HL-60 (cell line): ENCODE measurements around the gene OR2W1.

Source experiments
- GABPA ChIP-seq: IDR thresholded peaks from 2 replicates; pipeline ENCODE4 v1.6.1; 2012; ENCODE audit warnings: low read depth
- POLR2AphosphoS5 ChIP-seq: IDR thresholded peaks from 2 replicates; pipeline ENCODE4 v1.6.1; 2012; ENCODE audit warnings: low read depth
- SPI1 ChIP-seq: IDR thresholded peaks from 2 replicates; pipeline ENCODE4 v1.6.1; 2012; ENCODE audit warnings: low read depth, mild to moderate bottlenecking, borderline replicate concordance
- TF ChIP-seq, protein P1 (sequence below): IDR thresholded peaks from one replicate; pipeline ENCODE4 v1.5.1; 2011; ENCODE audit warnings: low read length, control low read depth, inconsistent platforms; ENCODE audit not compliant: insufficient read depth
- TF ChIP-seq, protein P2 (sequence below): IDR thresholded peaks from 2 replicates; pipeline ENCODE4 v1.6.1; 2012; ENCODE audit warnings: low read depth; ENCODE audit not compliant: insufficient replicate concordance

DNA sequence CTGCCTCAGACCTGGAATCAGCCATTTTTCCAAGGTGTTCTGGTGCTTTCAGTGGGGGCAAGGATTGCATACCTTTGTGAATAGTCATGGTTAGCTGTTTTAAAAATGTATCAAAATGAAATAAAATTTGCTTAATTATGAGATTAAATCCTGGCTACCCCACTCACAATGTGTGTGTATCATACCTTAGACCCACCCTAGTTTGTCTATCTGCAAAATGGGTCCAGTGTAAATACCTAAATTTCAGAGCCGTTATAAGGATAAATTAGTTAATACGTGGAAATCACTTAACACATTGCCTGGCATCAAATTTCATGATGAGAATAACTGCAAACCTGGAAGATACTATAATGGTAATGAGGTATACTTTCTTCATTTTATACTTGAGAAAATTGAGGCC is 36.9 kb downstream of the OR2W1 start:
- TF ChIP-seq, protein P1, sequence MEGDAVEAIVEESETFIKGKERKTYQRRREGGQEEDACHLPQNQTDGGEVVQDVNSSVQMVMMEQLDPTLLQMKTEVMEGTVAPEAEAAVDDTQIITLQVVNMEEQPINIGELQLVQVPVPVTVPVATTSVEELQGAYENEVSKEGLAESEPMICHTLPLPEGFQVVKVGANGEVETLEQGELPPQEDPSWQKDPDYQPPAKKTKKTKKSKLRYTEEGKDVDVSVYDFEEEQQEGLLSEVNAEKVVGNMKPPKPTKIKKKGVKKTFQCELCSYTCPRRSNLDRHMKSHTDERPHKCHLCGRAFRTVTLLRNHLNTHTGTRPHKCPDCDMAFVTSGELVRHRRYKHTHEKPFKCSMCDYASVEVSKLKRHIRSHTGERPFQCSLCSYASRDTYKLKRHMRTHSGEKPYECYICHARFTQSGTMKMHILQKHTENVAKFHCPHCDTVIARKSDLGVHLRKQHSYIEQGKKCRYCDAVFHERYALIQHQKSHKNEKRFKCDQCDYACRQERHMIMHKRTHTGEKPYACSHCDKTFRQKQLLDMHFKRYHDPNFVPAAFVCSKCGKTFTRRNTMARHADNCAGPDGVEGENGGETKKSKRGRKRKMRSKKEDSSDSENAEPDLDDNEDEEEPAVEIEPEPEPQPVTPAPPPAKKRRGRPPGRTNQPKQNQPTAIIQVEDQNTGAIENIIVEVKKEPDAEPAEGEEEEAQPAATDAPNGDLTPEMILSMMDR, result no peak
- TF ChIP-seq GABPA, result no peak
- TF ChIP-seq POLR2AphosphoS5, result no peak
- TF ChIP-seq, protein P2, sequence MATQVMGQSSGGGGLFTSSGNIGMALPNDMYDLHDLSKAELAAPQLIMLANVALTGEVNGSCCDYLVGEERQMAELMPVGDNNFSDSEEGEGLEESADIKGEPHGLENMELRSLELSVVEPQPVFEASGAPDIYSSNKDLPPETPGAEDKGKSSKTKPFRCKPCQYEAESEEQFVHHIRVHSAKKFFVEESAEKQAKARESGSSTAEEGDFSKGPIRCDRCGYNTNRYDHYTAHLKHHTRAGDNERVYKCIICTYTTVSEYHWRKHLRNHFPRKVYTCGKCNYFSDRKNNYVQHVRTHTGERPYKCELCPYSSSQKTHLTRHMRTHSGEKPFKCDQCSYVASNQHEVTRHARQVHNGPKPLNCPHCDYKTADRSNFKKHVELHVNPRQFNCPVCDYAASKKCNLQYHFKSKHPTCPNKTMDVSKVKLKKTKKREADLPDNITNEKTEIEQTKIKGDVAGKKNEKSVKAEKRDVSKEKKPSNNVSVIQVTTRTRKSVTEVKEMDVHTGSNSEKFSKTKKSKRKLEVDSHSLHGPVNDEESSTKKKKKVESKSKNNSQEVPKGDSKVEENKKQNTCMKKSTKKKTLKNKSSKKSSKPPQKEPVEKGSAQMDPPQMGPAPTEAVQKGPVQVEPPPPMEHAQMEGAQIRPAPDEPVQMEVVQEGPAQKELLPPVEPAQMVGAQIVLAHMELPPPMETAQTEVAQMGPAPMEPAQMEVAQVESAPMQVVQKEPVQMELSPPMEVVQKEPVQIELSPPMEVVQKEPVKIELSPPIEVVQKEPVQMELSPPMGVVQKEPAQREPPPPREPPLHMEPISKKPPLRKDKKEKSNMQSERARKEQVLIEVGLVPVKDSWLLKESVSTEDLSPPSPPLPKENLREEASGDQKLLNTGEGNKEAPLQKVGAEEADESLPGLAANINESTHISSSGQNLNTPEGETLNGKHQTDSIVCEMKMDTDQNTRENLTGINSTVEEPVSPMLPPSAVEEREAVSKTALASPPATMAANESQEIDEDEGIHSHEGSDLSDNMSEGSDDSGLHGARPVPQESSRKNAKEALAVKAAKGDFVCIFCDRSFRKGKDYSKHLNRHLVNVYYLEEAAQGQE, result no peak
- no peak for TF ChIP-seq SPI1
